Activated B cell treated with CpG ODN at 0.5 μM for 24 hours (primary cell): ENCODE data around the gene SNX20. TPM values are rescaled to one million over a fixed set of nuclear protein-coding genes. Genes with fewer than 3 reads are reported as not detected.
A peak's percentile ranks its signal among the peaks of the same experiment; 100 is the strongest.

Source experiments
- ATAC-seq: fragments of 200-7000 bp; cut with Tn5 transposase; one replicate; pipeline ENCODE4 v1.10.0; 2021; ENCODE audit warnings: low read depth, mild to moderate bottlenecking, moderate library complexity
- CTCF ChIA-PET: fragments of 350-600 bp; sonication (Branson Sonifier 250); formaldehyde crosslinking; loops from one replicate; lab custom pipeline; 2021; ENCODE audit warnings: antibody characterized with exemption; lab: Charles Lee
- POLR2A ChIA-PET: fragments of 350-600 bp; sonication (Branson Sonifier 250); formaldehyde crosslinking; loops from one replicate; lab custom pipeline; 2021; ENCODE audit warnings: antibody characterized with exemption; lab: Charles Lee
- DNase-seq: peaks from one replicate; pipeline ENCODE4 v3.0.0; 2022
- H3K27ac Mint-ChIP-seq: one replicate; pipeline ENCODE4 v1.8.0; 2020; ENCODE audit warnings: mixed read lengths
- H3K27me3 Mint-ChIP-seq: one replicate; pipeline ENCODE4 v1.8.0; 2021; ENCODE audit warnings: mixed read lengths
- H3K36me3 Mint-ChIP-seq: one replicate; pipeline ENCODE4 v1.8.0; 2021; ENCODE audit warnings: low read depth, mixed read lengths
- H3K4me1 Mint-ChIP-seq: one replicate; pipeline ENCODE4 v1.8.0; 2021; ENCODE audit warnings: mixed read lengths
- H3K4me3 Mint-ChIP-seq: one replicate; pipeline ENCODE4 v1.8.0; 2020; ENCODE audit warnings: mild to moderate bottlenecking, mixed read lengths
- H3K9me3 Mint-ChIP-seq: one replicate; pipeline ENCODE4 v1.8.0; 2020; ENCODE audit warnings: mixed read lengths
- intact Hi-C: fragments of 100-400 bp; cut with micrococcal nuclease; formaldehyde crosslinking; loops from one replicate; pipeline ENCODE4 v1.15.1; 2024
- total RNA-seq: library from RNA; stranded (reverse); gene quantifications from 2 replicates; pipeline ENCODE4 v1.2.3, GENCODE V29; 2022
- TF ChIP-seq, protein P1 (sequence below): fragments of 200-600 bp; IDR thresholded peaks from one replicate; pipeline ENCODE4 v1.8.0; 2022; ENCODE audit warnings: antibody characterized with exemption, mild to moderate bottlenecking

SNX20 gene
- total RNA-seq, 1 donor from 2014 or later: 33.1 TPM

DNA sequence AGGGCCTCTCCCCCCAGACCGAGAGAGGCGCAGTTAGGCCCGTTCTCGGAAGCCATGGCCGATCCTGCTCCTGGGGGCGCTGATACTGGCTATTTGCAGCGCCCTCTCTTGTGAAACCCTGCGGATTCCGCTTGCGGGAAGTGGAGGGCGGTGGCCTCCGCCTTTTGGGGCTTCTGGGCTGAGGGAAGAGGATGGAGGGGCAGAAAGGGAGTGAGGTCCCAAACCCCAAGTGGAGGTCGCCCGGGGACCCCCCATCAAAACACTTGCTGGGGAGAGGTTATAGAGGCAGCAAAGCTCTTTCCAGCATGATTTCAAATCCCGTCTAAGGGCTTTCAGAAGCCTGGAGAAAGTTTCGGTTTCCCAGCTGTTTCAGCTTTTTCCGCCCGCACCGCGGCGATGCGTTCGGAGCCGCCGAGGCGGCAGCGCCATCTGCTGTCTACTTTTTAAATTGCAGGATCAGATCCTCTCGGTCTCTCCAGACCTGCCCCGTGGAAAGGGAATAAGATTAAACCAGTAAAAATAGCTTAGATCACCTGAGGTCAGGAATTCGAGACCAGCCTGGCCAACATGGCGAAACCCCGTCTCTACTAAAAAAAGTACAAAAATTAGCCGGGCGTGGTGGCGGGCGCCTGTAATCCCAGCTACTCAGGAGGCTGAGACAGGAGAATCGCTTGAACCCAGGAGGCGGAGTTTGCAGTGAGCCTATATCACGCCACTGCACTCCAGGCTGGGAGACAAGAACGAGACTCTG, 15.8 kb downstream of the SNX20 start:
- ChIA-PET CTCF (interaction anchor here (0.7 to 12.2 kb wide), 33 partner anchors 8 to 640 kb away, joined by 3 to 169 read pairs (median 5); partner anchors contain the start of genes BRD7, CNEP1R1, CYLD and SNX20), POLR2A (interaction anchor here (0.7 to 5.6 kb wide), 5 partner anchors 15 to 641 kb away, joined by 3 to 36 read pairs (median 8); partner anchors contain the start of genes CYLD and SNX20)
- Mint-ChIP-seq H3K27me3 (no peaks in the 10 kb centered on the region), H3K27ac (peak overlapping the region; percentile 65), H3K4me1 (peaks cover 23% of the 10 kb centered on the region), H3K4me3 (peak overlapping the region; percentile 81), H3K9me3 (peaks cover 2% of the 10 kb centered on the region), H3K36me3 (peaks cover 17% of the 10 kb centered on the region)
- intact Hi-C loops: loop anchor here (1.0 to 5.0 kb wide), 8 partner anchors 82 to 641 kb away; partner anchors contain the start of genes BRD7, CNEP1R1 and TENT4B
- peak; percentile 70 for ATAC-seq
- DNase-seq: peak; percentile 68
- TF ChIP-seq, protein P1, sequence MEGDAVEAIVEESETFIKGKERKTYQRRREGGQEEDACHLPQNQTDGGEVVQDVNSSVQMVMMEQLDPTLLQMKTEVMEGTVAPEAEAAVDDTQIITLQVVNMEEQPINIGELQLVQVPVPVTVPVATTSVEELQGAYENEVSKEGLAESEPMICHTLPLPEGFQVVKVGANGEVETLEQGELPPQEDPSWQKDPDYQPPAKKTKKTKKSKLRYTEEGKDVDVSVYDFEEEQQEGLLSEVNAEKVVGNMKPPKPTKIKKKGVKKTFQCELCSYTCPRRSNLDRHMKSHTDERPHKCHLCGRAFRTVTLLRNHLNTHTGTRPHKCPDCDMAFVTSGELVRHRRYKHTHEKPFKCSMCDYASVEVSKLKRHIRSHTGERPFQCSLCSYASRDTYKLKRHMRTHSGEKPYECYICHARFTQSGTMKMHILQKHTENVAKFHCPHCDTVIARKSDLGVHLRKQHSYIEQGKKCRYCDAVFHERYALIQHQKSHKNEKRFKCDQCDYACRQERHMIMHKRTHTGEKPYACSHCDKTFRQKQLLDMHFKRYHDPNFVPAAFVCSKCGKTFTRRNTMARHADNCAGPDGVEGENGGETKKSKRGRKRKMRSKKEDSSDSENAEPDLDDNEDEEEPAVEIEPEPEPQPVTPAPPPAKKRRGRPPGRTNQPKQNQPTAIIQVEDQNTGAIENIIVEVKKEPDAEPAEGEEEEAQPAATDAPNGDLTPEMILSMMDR: no peak

DNA sequence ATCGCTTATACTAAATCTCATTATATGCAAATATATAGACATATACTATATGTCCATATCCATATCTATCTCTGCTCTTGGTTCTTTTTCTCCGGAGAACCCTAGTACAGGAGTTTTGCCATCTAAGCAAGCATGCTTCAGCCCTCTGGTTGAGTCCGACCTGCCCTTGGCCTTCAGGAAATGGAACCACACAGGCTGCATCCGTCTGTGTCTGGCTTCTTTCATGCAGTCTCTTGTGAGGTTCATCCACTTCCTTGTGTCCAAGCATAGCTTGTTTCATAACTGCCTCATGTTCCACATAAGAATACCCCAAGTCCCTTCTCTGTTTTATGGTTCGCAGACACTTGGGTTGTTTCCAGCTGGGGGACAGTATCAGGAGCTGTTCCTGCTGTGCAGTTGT, 16.8 kb downstream of the SNX20 start:
- Mint-ChIP-seq H3K36me3 (peaks cover 13% of the 10 kb centered on the region), H3K27ac (no peak overlapping the region), H3K27me3 (no peaks in the 10 kb centered on the region), H3K4me1 (peaks cover 23% of the 10 kb centered on the region), H3K4me3 (no peak overlapping the region), H3K9me3 (peaks cover 2% of the 10 kb centered on the region)
- DNase-seq: no peak
- ChIA-PET POLR2A (no interaction called here), CTCF (interaction anchor here (0.6 to 12.2 kb wide), 15 partner anchors 11 to 639 kb away, joined by 3 to 169 read pairs (median 4); partner anchors contain the start of genes CNEP1R1 and SNX20)
- ATAC-seq: no peak
- intact Hi-C loops: loop anchor here (2.0 kb wide), 1 partner anchor 639 kb away; the partner anchor contains the start of gene CNEP1R1
- TF ChIP-seq, protein P1: no peak

DNA sequence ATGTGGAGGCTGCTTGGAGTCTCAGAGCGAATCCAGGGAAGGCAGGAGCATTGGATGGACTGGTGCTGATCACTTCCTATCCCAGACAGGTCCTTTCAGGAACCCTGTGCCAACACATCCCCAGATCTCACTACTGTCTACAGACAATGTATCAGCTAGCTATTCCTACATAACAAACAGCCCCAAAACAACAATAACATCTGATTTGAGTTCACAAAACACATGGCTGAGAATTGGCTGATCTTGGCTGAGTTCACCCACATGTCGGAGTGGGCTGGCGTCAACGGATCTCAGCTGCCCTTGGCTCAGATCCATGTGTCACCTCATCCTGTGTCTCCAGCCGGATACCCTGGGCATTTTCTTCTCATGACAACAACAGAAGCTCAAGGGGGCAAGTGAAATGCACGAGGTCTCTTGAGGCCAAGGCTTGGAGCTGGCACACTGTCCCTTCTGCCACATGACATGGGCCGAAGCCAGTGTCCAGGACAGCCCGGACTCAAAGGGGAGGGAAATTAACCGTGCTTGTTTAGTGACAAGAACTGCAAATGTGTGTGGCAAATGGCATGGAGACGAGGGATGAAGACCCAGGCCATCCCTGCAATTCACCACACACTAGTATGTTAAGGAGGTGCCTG, 18.7 kb downstream of the SNX20 start:
- POLR2A ChIA-PET: no interaction called here

DNA sequence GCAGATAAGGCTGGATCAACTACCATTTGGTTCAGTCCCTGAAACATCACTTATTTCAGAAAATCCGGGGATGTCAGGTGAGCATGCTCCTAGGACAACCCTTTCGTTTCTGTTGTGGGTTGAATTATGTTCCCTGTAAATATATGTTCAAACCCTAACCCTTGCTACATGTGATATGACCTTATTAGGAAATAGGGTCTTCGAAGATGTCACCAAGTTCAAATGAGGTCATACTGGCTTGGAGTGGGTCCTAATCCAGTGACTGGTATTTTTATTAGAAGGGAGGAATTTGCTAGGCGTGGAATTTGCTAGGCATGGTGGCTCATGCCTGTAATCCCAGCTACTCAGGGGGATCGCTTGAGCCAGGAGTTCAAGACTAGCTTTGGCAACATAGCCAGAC, 21.3 kb downstream of the SNX20 start:
- Mint-ChIP-seq H3K36me3 (no peaks in the 10 kb centered on the region), H3K9me3 (peaks cover 2% of the 10 kb centered on the region), H3K4me1 (peaks cover 3% of the 10 kb centered on the region), H3K27ac (no peak overlapping the region), H3K4me3 (no peak overlapping the region), H3K27me3 (no peaks in the 10 kb centered on the region)
- intact Hi-C loops: no loop called here
- ChIA-PET POLR2A (interaction anchor here (0.6 kb wide), 1 partner anchor 99 kb away, joined by 4 read pairs; no protein-coding TSS in a partner anchor), CTCF (no interaction called here)
- ATAC-seq: no peak
- no peak for DNase-seq
- TF ChIP-seq, protein P1: no peak

More for the DNA sequence above, 18.7 kb downstream of the SNX20 start:
- Mint-ChIP-seq H3K4me1 (peaks cover 22% of the 10 kb centered on the region), H3K4me3 (no peak overlapping the region), H3K27me3 (no peaks in the 10 kb centered on the region), H3K36me3 (no peaks in the 10 kb centered on the region), H3K9me3 (peaks cover 2% of the 10 kb centered on the region), H3K27ac (no peak overlapping the region)
- ATAC-seq (no peak), DNase-seq (no peak)
- TF ChIP-seq, protein P1: no peak
- intact Hi-C loops: no loop called here
- CTCF ChIA-PET: no interaction called here

DNA sequence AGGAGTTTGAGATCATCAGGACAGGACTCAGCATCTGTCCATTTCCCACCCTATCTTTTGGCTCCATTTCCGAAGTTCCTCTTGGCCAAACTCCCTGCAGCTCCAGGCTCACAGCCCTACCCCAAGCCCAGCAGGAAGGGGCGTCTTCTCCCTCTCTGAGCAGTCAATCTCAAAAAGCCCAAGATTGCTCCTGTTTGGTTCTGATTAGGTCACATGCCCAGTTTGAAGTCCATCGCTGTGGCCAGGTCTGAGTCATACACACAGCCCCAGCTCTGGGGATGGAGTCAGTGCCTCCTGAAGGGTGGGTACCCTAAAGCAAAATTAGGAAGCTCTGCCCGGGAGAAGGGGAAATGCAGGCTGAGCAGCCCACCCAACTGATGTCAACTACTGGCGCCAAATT, 23.9 kb downstream of the SNX20 start:
- no peak overlapping the region for H3K27ac Mint-ChIP-seq
- ChIA-PET POLR2A (no interaction called here), CTCF (interaction anchor here (0.7 to 0.9 kb wide), 2 partner anchors 8 to 90 kb away, joined by 3 to 4 read pairs; no protein-coding TSS in a partner anchor)
- no peak overlapping the region for H3K4me3 Mint-ChIP-seq
- intact Hi-C loops: no loop called here
- no peaks in the 10 kb centered on the region for H3K9me3 Mint-ChIP-seq
- DNase-seq: no peak
- no peaks in the 10 kb centered on the region for H3K4me1 Mint-ChIP-seq
- H3K27me3 Mint-ChIP-seq: peaks cover 1% of the 10 kb centered on the region
- ATAC-seq: no peak
- TF ChIP-seq, protein P1: no peak
- H3K36me3 Mint-ChIP-seq: no peaks in the 10 kb centered on the region
